CD4-positive, alpha-beta T cell treated with Interleukin-17A for 4 hours (primary cell): ENCODE measurements around the gene DGUOK.
"Not testable (repeated sequence)": the region's sequence is repeated elsewhere in the genome, so short reads cannot be mapped to it uniquely, and the experiment has no call there.

Source experiments
- DNase-seq: peaks from one replicate; pipeline ENCODE4 v3.0.0-alpha.2; 2020; ENCODE audit warnings: mixed read lengths

Gene DGUOK

GRCh38 chr2:73902284-73902683 lies 24.4 kb upstream of the DGUOK start:
- no peak for DNase-seq

GRCh38 chr2:73903313-73903712 lies 23.4 kb upstream of the DGUOK start:
- no peak for DNase-seq

- DNase-seq = not testable (repeated sequence)
These were observed 22.6 kb upstream of the DGUOK start for GRCh38 chr2:73903949-73904613.

- no peak for DNase-seq
These were observed 21.7 kb upstream of the DGUOK start for GRCh38 chr2:73904952-73905351.

GRCh38 chr2:73906847-73907505 lies 19.7 kb upstream of the DGUOK start:
- DNase-seq = no peak

GRCh38 chr2:73907840-73908452 lies 18.7 kb upstream of the DGUOK start:
- peak; percentile 72 for DNase-seq

GRCh38 chr2:73908689-73909652 lies 17.7 kb upstream of the DGUOK start:
- DNase-seq = no peak

- DNase-seq = no peak
These were observed 15.7 kb upstream of the DGUOK start for GRCh38 chr2:73910873-73911547.

GRCh38 chr2:73911548-73912208 lies 15.0 kb upstream of the DGUOK start:
- no peak for DNase-seq

- DNase-seq = no peak
These were observed 13.1 kb upstream of the DGUOK start for GRCh38 chr2:73913414-73914054.

GRCh38 chr2:73914667-73915066 lies 12.0 kb upstream of the DGUOK start:
- no peak for DNase-seq

- no peak for DNase-seq
These were observed 11.2 kb upstream of the DGUOK start for GRCh38 chr2:73915437-73915993.

- DNase-seq = no peak
These were observed 10.0 kb upstream of the DGUOK start for GRCh38 chr2:73916666-73917065.

GRCh38 chr2:73917296-73917695 lies 9.4 kb upstream of the DGUOK start:
- DNase-seq = no peak

GRCh38 chr2:73917696-73918207 lies 8.9 kb upstream of the DGUOK start:
- DNase-seq = no peak

GRCh38 chr2:73918856-73919255 lies 7.8 kb upstream of the DGUOK start:
- DNase-seq = no peak

- DNase-seq = no peak
These were observed 7.0 kb upstream of the DGUOK start for GRCh38 chr2:73919596-73920228.

GRCh38 chr2:73920577-73921545 lies 5.8 kb upstream of the DGUOK start:
- DNase-seq = peak; percentile 58

- DNase-seq = no peak
These were observed 5.1 kb upstream of the DGUOK start for GRCh38 chr2:73921581-73921980.
